ENCODE measurements around the gene ITGA7.

ITGA7 gene

GRCh38 chr12:55698965-55699364 is 8.7 kb downstream of the ITGA7 start:
- DNase-seq (ENCODE audit: low read depth): no peak

- no peak for DNase-seq (ENCODE audit: low read depth)
Observed at GRCh38 chr12:55698241-55698955, 9.3 kb downstream of the ITGA7 start.

GRCh38 chr12:55697686-55698085 is 10.0 kb downstream of the ITGA7 start:
- DNase-seq (ENCODE audit: low read depth): no peak

- DNase-seq (ENCODE audit: low read depth): no peak
Observed at GRCh38 chr12:55696796-55697462, 10.8 kb downstream of the ITGA7 start.

- DNase-seq (ENCODE audit: low read depth): no peak
Observed at GRCh38 chr12:55696141-55696540, 11.6 kb downstream of the ITGA7 start.

- DNase-seq (ENCODE audit: low read depth): no peak
Observed at GRCh38 chr12:55695349-55695748, 12.4 kb downstream of the ITGA7 start.

GRCh38 chr12:55694651-55695050 is 13.1 kb downstream of the ITGA7 start:
- DNase-seq (ENCODE audit: low read depth): no peak

- DNase-seq (ENCODE audit: low read depth): no peak
Observed at GRCh38 chr12:55694188-55694515, 13.6 kb downstream of the ITGA7 start.

- DNase-seq (ENCODE audit: low read depth): no peak
Observed at GRCh38 chr12:55693323-55694187, 14.1 kb downstream of the ITGA7 start.

- no peak for DNase-seq (ENCODE audit: low read depth)
Observed at GRCh38 chr12:55692631-55693322, 14.9 kb downstream of the ITGA7 start.

- no peak for DNase-seq (ENCODE audit: low read depth)
Observed at GRCh38 chr12:55688716-55689655, 18.7 kb downstream of the ITGA7 start.

GRCh38 chr12:55687746-55688145 is 20.0 kb downstream of the ITGA7 start:
- peak; percentile 37 for DNase-seq (ENCODE audit: low read depth)

- no peak for DNase-seq (ENCODE audit: low read depth)
Observed at GRCh38 chr12:55686366-55687010, 21.2 kb downstream of the ITGA7 start.

- DNase-seq (ENCODE audit: low read depth): no peak
Observed at GRCh38 chr12:55685671-55686070, 22.0 kb downstream of the ITGA7 start.

GRCh38 chr12:55684761-55685370 is 22.8 kb downstream of the ITGA7 start:
- no peak for DNase-seq (ENCODE audit: low read depth)

GRCh38 chr12:55683676-55684075 is 24.0 kb downstream of the ITGA7 start:
- DNase-seq (ENCODE audit: low read depth): no peak

GRCh38 chr12:55682087-55682796 is 25.5 kb downstream of the ITGA7 start:
- DNase-seq (ENCODE audit: low read depth): no peak

- DNase-seq (ENCODE audit: low read depth): no peak
Observed at GRCh38 chr12:55681142-55682077, 26.3 kb downstream of the ITGA7 start.
